Adrenal gland (tissue), 5 donors: ENCODE data around the gene PUSL1.

Experiments
- POLR2A ChIP-seq, 2 donors: fragments of 450-650 bp; IDR thresholded peaks; one replicate each; pipeline ENCODE4 v1.6.1; 2017; ENCODE audit warnings: antibody characterized with exemption in 2 of 2, mild to moderate bottlenecking in 2 of 2, moderate library complexity in 1 of 2
- TF ChIP-seq, protein P1 (sequence below), 6 experiments: fragments of 450-650 bp in 4 of 6; fragments of 200-600 bp in 2 of 6; sonication (generic) in 1 of 6; IDR thresholded peaks; 1 replicate in 5 of 6; 2 replicates in 1 of 6; pipeline versions ENCODE4 v1.5.1 to v1.8.0; 2016 to 2021; ENCODE audit warnings: antibody characterized with exemption in 6 of 6, mild to moderate bottlenecking in 2 of 6, moderate library complexity in 1 of 6
- donor health status: DM: no; HTN: no; CAD: no.

DNA sequence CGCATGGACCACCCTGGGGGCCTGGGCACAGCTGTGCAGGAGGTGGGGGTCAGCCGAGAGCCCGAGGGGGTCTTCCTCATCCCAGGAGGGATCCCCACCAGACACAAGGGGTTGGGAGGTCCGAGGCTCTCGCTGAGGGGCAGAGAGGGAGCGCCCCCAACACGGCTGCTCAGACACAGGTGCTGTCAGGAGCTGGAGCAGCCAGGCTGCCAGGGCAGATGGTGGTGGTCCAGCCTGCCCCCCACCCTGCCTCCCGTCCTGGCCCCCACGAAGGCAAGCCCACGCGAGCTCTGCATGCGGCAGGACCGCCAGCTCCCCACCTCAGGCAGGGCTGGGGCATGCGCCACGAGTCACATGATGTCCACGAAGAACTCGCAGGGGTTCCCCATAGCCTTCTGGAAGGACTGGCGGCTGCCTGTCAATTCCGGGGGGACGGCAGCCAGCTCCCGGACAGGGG lies 27.4 kb downstream of the PUSL1 start:
- TF ChIP-seq, protein P1, sequence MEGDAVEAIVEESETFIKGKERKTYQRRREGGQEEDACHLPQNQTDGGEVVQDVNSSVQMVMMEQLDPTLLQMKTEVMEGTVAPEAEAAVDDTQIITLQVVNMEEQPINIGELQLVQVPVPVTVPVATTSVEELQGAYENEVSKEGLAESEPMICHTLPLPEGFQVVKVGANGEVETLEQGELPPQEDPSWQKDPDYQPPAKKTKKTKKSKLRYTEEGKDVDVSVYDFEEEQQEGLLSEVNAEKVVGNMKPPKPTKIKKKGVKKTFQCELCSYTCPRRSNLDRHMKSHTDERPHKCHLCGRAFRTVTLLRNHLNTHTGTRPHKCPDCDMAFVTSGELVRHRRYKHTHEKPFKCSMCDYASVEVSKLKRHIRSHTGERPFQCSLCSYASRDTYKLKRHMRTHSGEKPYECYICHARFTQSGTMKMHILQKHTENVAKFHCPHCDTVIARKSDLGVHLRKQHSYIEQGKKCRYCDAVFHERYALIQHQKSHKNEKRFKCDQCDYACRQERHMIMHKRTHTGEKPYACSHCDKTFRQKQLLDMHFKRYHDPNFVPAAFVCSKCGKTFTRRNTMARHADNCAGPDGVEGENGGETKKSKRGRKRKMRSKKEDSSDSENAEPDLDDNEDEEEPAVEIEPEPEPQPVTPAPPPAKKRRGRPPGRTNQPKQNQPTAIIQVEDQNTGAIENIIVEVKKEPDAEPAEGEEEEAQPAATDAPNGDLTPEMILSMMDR (IDR thresholded peaks at IDR 0.05) = no peak
- TF ChIP-seq POLR2A (IDR thresholded peaks at IDR 0.05) = no peak
